ENCODE data around the gene CAPG.

The CAPG gene

GRCh38 chr2:85455552-85456090, 45.5 kb upstream of the CAPG start:
- no peak for DNase-seq (ENCODE audit: extremely low spot score)
- CTCF ChIA-PET = interaction anchor here (0.6 kb wide), 1 partner anchor 89 kb away, joined by 3 read pairs; no protein-coding TSS in a partner anchor
- POLR2A ChIA-PET = interaction anchor here (2.1 kb wide), 1 partner anchor 18 kb away, joined by 4 read pairs; no protein-coding TSS in a partner anchor
- TF ChIP-seq HDGF (IDR thresholded peaks at IDR 0.05; ENCODE audit: borderline replicate concordance) = no peak

- DNase-seq (ENCODE audit: extremely low spot score) = no peak
- TF ChIP-seq FOXK2 (IDR thresholded peaks at IDR 0.05) (no peak), SUZ12 (IDR thresholded peaks at IDR 0.05) (no peak), SP1 (IDR thresholded peaks at IDR 0.05) (no peak), ARNT (IDR thresholded peaks at IDR 0.05) (no peak), FOXM1 (IDR thresholded peaks at IDR 0.05; ENCODE audit: borderline replicate concordance) (no peak), BHLHE40 (IDR thresholded peaks at IDR 0.05; ENCODE audit: borderline replicate concordance) (no peak), LEF1 (IDR thresholded peaks at IDR 0.05; ENCODE audit: borderline replicate concordance) (no peak), ELF4 (IDR thresholded peaks at IDR 0.05) (no peak)
- ChIA-PET POLR2A (interaction anchor here (1.0 to 2.1 kb wide), 2 partner anchors 16 to 85 kb away, joined by 3 to 4 read pairs; partner anchors contain the start of gene MAT2A), CTCF (no interaction called here)
Measured at GRCh38 chr2:85453571-85453970, 43.4 kb upstream of the CAPG start.

- POLR2A ChIA-PET = no interaction called here
Measured at GRCh38 chr2:85452237-85452636, 42.1 kb upstream of the CAPG start.

GRCh38 chr2:85449214-85449588, 39.0 kb upstream of the CAPG start:
- no peak for DNase-seq (ENCODE audit: extremely low spot score)
- POLR2A ChIA-PET = interaction anchor here (5.9 kb wide), 1 partner anchor 89 kb away, joined by 35 read pairs; the partner anchor contains the start of gene MAT2A
- TF ChIP-seq ARNT (IDR thresholded peaks at IDR 0.05) = no peak
- no peak for TF ChIP-seq LEF1 (IDR thresholded peaks at IDR 0.05; ENCODE audit: borderline replicate concordance)
- TF ChIP-seq L3MBTL2 (conservative IDR thresholded peaks at IDR 0.05) = no peak
- TF ChIP-seq HDGF (IDR thresholded peaks at IDR 0.05; ENCODE audit: borderline replicate concordance) = no peak
- no peak for TF ChIP-seq ZNF384 (IDR thresholded peaks at IDR 0.05)
- TF ChIP-seq SUZ12 (IDR thresholded peaks at IDR 0.05) = no peak
- no peak for TF ChIP-seq BHLHE40 (IDR thresholded peaks at IDR 0.05; ENCODE audit: borderline replicate concordance)
- no peak for TF ChIP-seq FOXA1 (IDR thresholded peaks at IDR 0.05)
- CTCF ChIA-PET = no interaction called here

More at GRCh38 chr2:85452237-85452636, 42.1 kb upstream of the CAPG start:
- CTCF ChIA-PET = no interaction called here
- no peak for DNase-seq (ENCODE audit: extremely low spot score)
- TF ChIP-seq ZNF384 (IDR thresholded peaks at IDR 0.05) (no peak), ELF4 (IDR thresholded peaks at IDR 0.05) (no peak), FOXM1 (IDR thresholded peaks at IDR 0.05; ENCODE audit: borderline replicate concordance) (no peak), SP1 (IDR thresholded peaks at IDR 0.05) (no peak), CTBP1 (IDR thresholded peaks at IDR 0.05; ENCODE audit: borderline replicate concordance) (no peak), LEF1 (IDR thresholded peaks at IDR 0.05; ENCODE audit: borderline replicate concordance) (no peak), HDGF (IDR thresholded peaks at IDR 0.05; ENCODE audit: borderline replicate concordance) (no peak), BHLHE40 (IDR thresholded peaks at IDR 0.05; ENCODE audit: borderline replicate concordance) (no peak), ARNT (IDR thresholded peaks at IDR 0.05) (no peak), L3MBTL2 (conservative IDR thresholded peaks at IDR 0.05) (no peak), PKNOX1 (IDR thresholded peaks at IDR 0.05) (no peak), TARDBP (IDR thresholded peaks at IDR 0.05) (no peak), FOXK2 (IDR thresholded peaks at IDR 0.05) (no peak), FOXA1 (IDR thresholded peaks at IDR 0.05) (no peak), NFRKB (IDR thresholded peaks at IDR 0.05) (no peak)

GRCh38 chr2:85448461-85449213, 38.5 kb upstream of the CAPG start:
- POLR2A ChIA-PET = interaction anchor here (0.7 to 5.9 kb wide), 2 partner anchors 27 to 89 kb away, joined by 3 to 35 read pairs; partner anchors contain the start of gene MAT2A
- no peak for TF ChIP-seq FOXM1 (IDR thresholded peaks at IDR 0.05; ENCODE audit: borderline replicate concordance)
- no peak for DNase-seq (ENCODE audit: extremely low spot score)
- CTCF ChIA-PET = interaction anchor here (0.7 kb wide), 1 partner anchor 94 kb away, joined by 4 read pairs; no protein-coding TSS in a partner anchor

- no peak for DNase-seq (ENCODE audit: extremely low spot score)
- ChIA-PET CTCF (no interaction called here), POLR2A (interaction anchor here (1.5 to 5.9 kb wide), 4 partner anchors 10 to 91 kb away, joined by 8 to 35 read pairs (median 16); partner anchors contain the start of genes MAT2A and SH2D6)
- no peak for TF ChIP-seq FOXM1 (IDR thresholded peaks at IDR 0.05; ENCODE audit: borderline replicate concordance)
- TF ChIP-seq TARDBP (IDR thresholded peaks at IDR 0.05) = no peak
- no peak for TF ChIP-seq NFRKB (IDR thresholded peaks at IDR 0.05)
- no peak for TF ChIP-seq PKNOX1 (IDR thresholded peaks at IDR 0.05)
- no peak for TF ChIP-seq BHLHE40 (IDR thresholded peaks at IDR 0.05; ENCODE audit: borderline replicate concordance)
- no peak for TF ChIP-seq L3MBTL2 (conservative IDR thresholded peaks at IDR 0.05)
- no peak for TF ChIP-seq ARNT (IDR thresholded peaks at IDR 0.05)
- no peak for TF ChIP-seq SUZ12 (IDR thresholded peaks at IDR 0.05)
- TF ChIP-seq ZNF384 (IDR thresholded peaks at IDR 0.05) = no peak
- TF ChIP-seq CTBP1 (IDR thresholded peaks at IDR 0.05; ENCODE audit: borderline replicate concordance) = no peak
- no peak for TF ChIP-seq LEF1 (IDR thresholded peaks at IDR 0.05; ENCODE audit: borderline replicate concordance)
- TF ChIP-seq HDGF (IDR thresholded peaks at IDR 0.05; ENCODE audit: borderline replicate concordance) = no peak
Measured at GRCh38 chr2:85447222-85447585, 37.0 kb upstream of the CAPG start.

Data from HEK293T (cell line).